IMR-90 (cell line): ENCODE measurements around the gene RARRES2. TPM values are rescaled to one million over a fixed set of nuclear protein-coding genes. Genes with fewer than 3 reads are reported as not detected.

Experiments
- ATAC-seq: fragments of 200-7000 bp; cut with Tn5 transposase; 2 replicates; pipeline ENCODE4 v1.9.1; 2020; ENCODE audit warnings: low read depth, mild to moderate bottlenecking, moderate library complexity
- BruUV-seq: library from RNA; stranded (reverse); fragments of 400-500 nt; replicated peaks from 2 replicates; lab custom pipeline; 2021; lab: Mats Ljungman, UMichigan
- CTCF ChIA-PET: fragments of 300-600 bp; formaldehyde crosslinking; extraction: SDS; loops from one replicate; lab custom pipeline; 2021; ENCODE audit warnings: antibody characterized with exemption; lab: Yijun Ruan, JAX
- POLR2A ChIA-PET: fragments of 300-600 bp; sonication (Branson Sonifier 250); formaldehyde crosslinking; loops from one replicate; lab custom pipeline; 2022; ENCODE audit warnings: antibody characterized with exemption; ENCODE audit not compliant: unreplicated experiment; lab: Charles Lee
- DNase-seq: peaks from one replicate; pipeline ENCODE4 v3.0.0; 2013
- H2AFZ ChIP-seq: replicated peaks from 2 replicates; pipeline ENCODE3; 2013; ENCODE audit warnings: low read length, mild to moderate bottlenecking; ENCODE audit not compliant: poor library complexity
- H2AK5ac ChIP-seq: 2 replicates; pipeline ENCODE4 v1.6.1; 2013; ENCODE audit warnings: low read depth, low read length, inconsistent platforms
- H2AK9ac ChIP-seq: replicated peaks from 2 replicates; pipeline ENCODE3; 2013; ENCODE audit warnings: mild to moderate bottlenecking, low read depth, low read length, moderate library complexity; ENCODE audit not compliant: poor library complexity
- H2BK120ac ChIP-seq: 2 replicates; pipeline ENCODE4 v1.6.1; 2013; ENCODE audit warnings: low read depth, low read length, inconsistent platforms
- H2BK15ac ChIP-seq: 3 replicates; pipeline ENCODE4 v1.6.1; 2013; ENCODE audit warnings: low read depth, low read length, inconsistent platforms
- H2BK20ac ChIP-seq: 2 replicates; pipeline ENCODE4 v1.6.1; 2013; ENCODE audit warnings: low read depth, mild to moderate bottlenecking, inconsistent platforms, low read length, moderate library complexity
- H2BK5ac ChIP-seq: 2 replicates; pipeline ENCODE4 v1.6.1; 2013; ENCODE audit warnings: mild to moderate bottlenecking, low read depth, low read length, inconsistent platforms; ENCODE audit not compliant: poor library complexity, severe bottlenecking
- H3K14ac ChIP-seq: replicated peaks from 2 replicates; pipeline ENCODE4 v1.6.1; 2013; ENCODE audit warnings: low read depth, low read length, inconsistent platforms
- H3K18ac ChIP-seq: 2 replicates; pipeline ENCODE4 v1.6.1; 2013; ENCODE audit warnings: low read depth, low read length, control low read depth
- H3K23ac ChIP-seq: 2 replicates; pipeline ENCODE4 v1.6.1; 2013; ENCODE audit warnings: low read depth, low read length, inconsistent platforms
- H3K27ac ChIP-seq: 2 replicates; pipeline ENCODE4 v1.5.1; 2013; ENCODE audit warnings: mild to moderate bottlenecking, control low read depth, low read length; ENCODE audit not compliant: insufficient read depth
- H3K27me3 ChIP-seq: 2 replicates; pipeline ENCODE4 v1.6.1; 2013; ENCODE audit warnings: low read length; ENCODE audit not compliant: control insufficient read depth, insufficient read depth
- H3K36me3 ChIP-seq: 2 replicates; pipeline ENCODE4 v1.6.1; 2013; ENCODE audit warnings: low read length, mixed read lengths; ENCODE audit not compliant: control insufficient read depth, insufficient read depth
- H3K4ac ChIP-seq: 2 replicates; pipeline ENCODE4 v1.6.1; 2013; ENCODE audit warnings: low read depth, low read length, inconsistent platforms
- H3K4me1 ChIP-seq: 2 replicates; pipeline ENCODE4 v1.6.1; 2013; ENCODE audit warnings: low read length, mixed read lengths; ENCODE audit not compliant: control insufficient read depth, insufficient read depth
- H3K4me2 ChIP-seq: 2 replicates; pipeline ENCODE4 v1.6.1; 2013; ENCODE audit warnings: low read depth, mild to moderate bottlenecking, control low read depth, low read length, moderate library complexity
- H3K4me3 ChIP-seq: 2 replicates; pipeline ENCODE4 v1.5.1; 2013; ENCODE audit warnings: low read depth, mild to moderate bottlenecking, control low read depth, low read length, moderate library complexity; ENCODE audit not compliant: insufficient read depth
- H3K56ac ChIP-seq: 2 replicates; pipeline ENCODE4 v1.6.1; 2013; ENCODE audit warnings: low read length, inconsistent platforms; ENCODE audit not compliant: insufficient read depth; ENCODE audit errors: extremely low read depth
- H3K79me1 ChIP-seq, 2 experiments: 2 replicates each; pipeline ENCODE4 v1.6.1; 2013; ENCODE audit warnings: low read length in 2 of 2, inconsistent platforms in 1 of 2, low read depth in 1 of 2
- H3K9ac ChIP-seq: 2 replicates; pipeline ENCODE4 v1.6.1; 2013; ENCODE audit warnings: low read depth, low read length, control low read depth
- H3K9me1 ChIP-seq: 2 replicates; pipeline ENCODE4 v1.6.1; 2013; ENCODE audit warnings: low read length, inconsistent platforms; ENCODE audit not compliant: insufficient read depth
- H3K9me3 ChIP-seq: 2 replicates; pipeline ENCODE4 v1.6.1; 2013; ENCODE audit warnings: low read length; ENCODE audit not compliant: control insufficient read depth, insufficient read depth
- H4K20me1 ChIP-seq: 2 replicates; pipeline ENCODE4 v1.6.1; 2013; ENCODE audit warnings: low read length, inconsistent platforms; ENCODE audit not compliant: insufficient read depth
- H4K5ac ChIP-seq: 2 replicates; pipeline ENCODE4 v1.6.1; 2013; ENCODE audit warnings: mild to moderate bottlenecking, low read depth, low read length, control low read depth
- H4K8ac ChIP-seq, 2 experiments: 2 replicates each; pipeline ENCODE4 v1.6.1; 2013; ENCODE audit warnings: low read depth in 2 of 2, low read length in 2 of 2, control low read depth in 1 of 2, inconsistent platforms in 1 of 2
- H4K91ac ChIP-seq: 2 replicates; pipeline ENCODE4 v1.6.1; 2013; ENCODE audit warnings: low read depth, low read length, inconsistent platforms; ENCODE audit not compliant: insufficient read depth
- FOS ChIP-seq: fragments of 150-350 bp; IDR thresholded peaks from 2 replicates; pipeline ENCODE4 v1.6.1; 2016; ENCODE audit warnings: low read depth, low read length
- POLR2A ChIP-seq: IDR thresholded peaks from 2 replicates; pipeline ENCODE4 v1.6.1; 2012; ENCODE audit warnings: mild to moderate bottlenecking, low read depth, low read length
- RFX5 ChIP-seq: IDR thresholded peaks from 2 replicates; pipeline ENCODE4 v1.8.0; 2012; ENCODE audit warnings: low read depth, mild to moderate bottlenecking, low read length, moderate library complexity
- WGBS, 2 experiments: methylation state at CpG; one replicate each; pipeline versions ENCODE4 v1.1.5 to v1.1.7; 2013; ENCODE audit warnings: missing lambda C conversion rate in 2 of 2; ENCODE audit not compliant: insufficient read length in 1 of 2; ENCODE audit errors: extremely low coverage in 2 of 2; 5-methylcytosine and 5-hydroxymethylcytosine counted together
- dilution Hi-C: fragments of 300-500 bp; cut with HindIII; formaldehyde crosslinking; loops from one replicate; pipeline ENCODE4 v1.14.3; 2018; ENCODE audit warnings: low sequenced_read_pairs; ENCODE audit not compliant: unreplicated experiment
- in situ Hi-C: fragments of 300-500 bp; cut with MboI; formaldehyde crosslinking; loops from 3 replicates; pipeline ENCODE4 v1.14.3; 2019; ENCODE audit warnings: low sequenced_read_pairs, inconsistent platforms, mixed read lengths
- intact Hi-C: fragments of 100-400 bp; cut with micrococcal nuclease; formaldehyde crosslinking; loops from 2 replicates; pipeline ENCODE4 v1.10.0; 2022
- polyA plus RNA-seq, 3 experiments: library from polyadenylated mRNA; depleted of rRNA; stranded (reverse); fragments of >200 nt; gene quantifications; 2 replicates each; pipeline ENCODE4 v1.2.3, GENCODE V29; 2012; ENCODE audit warnings: low replicate concordance in 1 of 3
- total RNA-seq: library from RNA; depleted of rRNA; stranded (reverse); fragments of >200 nt; gene quantifications from 2 replicates; pipeline ENCODE4 v1.2.3, GENCODE V29; 2012

The RARRES2 gene
- total and polyA plus RNA-seq, 2 of the 4 experiments (the other 2 are of a cell fraction), result 1.6 TPM; not detected in 1

GRCh38 chr7:150359622-150360362 is 18.4 kb upstream of the RARRES2 start:
- WGBS, 2 experiments, result 100% methylated on average over 1 of the region's 2 CpGs; no CpG with 5 or more reads in 1 of the 2 experiments
- Histone ChIP-seq H3K4me2 (no peak overlapping the region), H4K5ac (no peak overlapping the region), H3K9me1 (no peaks in the 10 kb centered on the region; the same call in 1 of the 2 replicates), H3K27ac (no peak overlapping the region), H3K36me3 (no peaks in the 10 kb centered on the region), H3K4me1 (no peaks in the 10 kb centered on the region; the same call in 1 of the 2 replicates), H4K91ac (no peak overlapping the region), H3K18ac (no peak overlapping the region), H3K79me1 (no peaks in the 10 kb centered on the region), H4K8ac (no peak overlapping the region), H3K4me3 (no peak overlapping the region), H2AK9ac (no peak overlapping the region), H2BK15ac (no peak overlapping the region), H3K27me3 (peaks cover 2% of the 10 kb centered on the region; the same call in 1 of the 2 replicates), H3K23ac (no peak overlapping the region), H2AFZ (no peak overlapping the region), H2BK20ac (no peak overlapping the region), H2BK5ac (peak overlapping the region; percentile 90), H3K9me3 (no peaks in the 10 kb centered on the region), H2BK120ac (no peak overlapping the region), H3K4ac (no peak overlapping the region; the same call in 1 of the 2 replicates), H4K20me1 (no peaks in the 10 kb centered on the region), H3K14ac (no peak overlapping the region), H3K9ac (no peak overlapping the region), H2AK5ac (0 out of 2 replicates have a peak overlapping the region, but pooled peaks have one; percentile 57), H3K56ac (no peak overlapping the region)
- TF ChIP-seq FOS, result 0 out of 2 replicates have a peak, but pooled peaks have one; percentile 4
- TF ChIP-seq POLR2A, result no peak
- TF ChIP-seq RFX5, result no peak
- no TSS peak for BruUV-seq
- in situ Hi-C loops, result no loop called here
- ATAC-seq (no peak), DNase-seq (no peak)
- dilution Hi-C loops, result no loop called here
- POLR2A ChIA-PET, result no interaction called here
- intact Hi-C loops, result no loop called here
- CTCF ChIA-PET, result no interaction called here
